NCI-H1105 treated with DMSO at 0.1 percent for 48 hours (cell line): ENCODE results near the gene FRMD7.
"Not testable (repeated sequence)": the region's sequence is repeated elsewhere in the genome, so short reads cannot be mapped to it uniquely, and the experiment has no call there.

Source experiments
- DNase-seq: peaks from one replicate; lab custom pipeline; 2025; lab: John Stamatoyannopoulos, UW

FRMD7 gene

DNA sequence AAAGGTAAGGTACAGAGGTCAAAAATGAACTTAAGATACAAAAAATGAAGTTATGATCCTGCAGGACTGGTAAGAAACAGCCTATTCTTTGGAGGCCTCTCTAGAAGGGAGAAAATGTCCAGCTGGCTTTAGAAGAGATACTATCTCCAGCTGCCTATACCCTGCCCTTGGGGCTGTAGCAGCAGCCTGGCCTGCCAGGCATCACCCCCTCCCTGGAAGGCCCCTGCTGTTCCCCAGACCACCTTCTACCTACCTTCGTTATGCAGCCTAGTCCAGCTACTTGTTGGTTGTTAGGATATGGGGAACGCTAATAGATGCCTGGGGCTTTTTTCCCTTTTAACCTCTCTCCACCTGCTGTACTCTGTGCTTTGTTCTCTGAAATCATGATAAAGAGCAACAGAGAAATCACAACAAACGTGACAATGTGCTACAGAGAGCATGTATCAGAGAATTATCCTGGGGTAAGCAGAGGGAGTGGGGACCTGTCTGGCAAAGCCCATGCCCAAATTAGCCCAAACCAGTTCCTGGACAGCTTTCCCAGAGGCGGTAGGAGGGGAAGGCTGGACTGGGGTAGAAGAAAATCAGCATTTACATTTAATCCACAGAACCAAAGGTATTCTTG lies 34.5 kb downstream of the FRMD7 start:
- DNase-seq = no peak

DNA sequence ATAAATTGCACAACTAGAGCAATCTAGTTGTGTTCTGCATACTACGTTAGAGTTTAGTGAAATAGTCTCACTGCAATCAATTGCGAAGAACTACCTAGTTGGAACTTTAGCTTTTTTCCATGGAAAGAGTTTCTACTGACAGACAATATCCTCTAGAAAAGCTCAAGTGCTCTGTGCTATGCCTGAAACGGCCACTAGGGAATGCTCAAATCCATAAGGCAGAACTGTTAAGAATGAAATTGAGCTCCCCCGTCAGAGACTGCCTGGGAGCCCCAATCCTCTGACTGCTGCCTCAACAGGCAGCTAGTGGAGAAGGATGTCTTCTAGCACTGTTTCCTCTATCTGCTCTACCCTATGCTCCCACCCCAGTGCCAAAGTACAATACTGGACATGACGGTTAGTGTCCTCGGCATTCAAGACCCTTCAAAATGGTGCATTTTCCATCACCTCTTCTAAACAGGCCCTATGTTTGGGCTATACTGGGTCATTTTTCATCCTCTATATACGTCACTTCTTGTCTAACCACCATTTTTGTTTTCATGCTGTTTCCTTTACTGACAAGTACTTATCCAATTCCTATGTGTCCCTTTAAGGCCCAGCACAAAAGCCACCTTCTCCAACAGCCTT lies 35.3 kb downstream of the FRMD7 start:
- DNase-seq = peak; percentile 21

DNA sequence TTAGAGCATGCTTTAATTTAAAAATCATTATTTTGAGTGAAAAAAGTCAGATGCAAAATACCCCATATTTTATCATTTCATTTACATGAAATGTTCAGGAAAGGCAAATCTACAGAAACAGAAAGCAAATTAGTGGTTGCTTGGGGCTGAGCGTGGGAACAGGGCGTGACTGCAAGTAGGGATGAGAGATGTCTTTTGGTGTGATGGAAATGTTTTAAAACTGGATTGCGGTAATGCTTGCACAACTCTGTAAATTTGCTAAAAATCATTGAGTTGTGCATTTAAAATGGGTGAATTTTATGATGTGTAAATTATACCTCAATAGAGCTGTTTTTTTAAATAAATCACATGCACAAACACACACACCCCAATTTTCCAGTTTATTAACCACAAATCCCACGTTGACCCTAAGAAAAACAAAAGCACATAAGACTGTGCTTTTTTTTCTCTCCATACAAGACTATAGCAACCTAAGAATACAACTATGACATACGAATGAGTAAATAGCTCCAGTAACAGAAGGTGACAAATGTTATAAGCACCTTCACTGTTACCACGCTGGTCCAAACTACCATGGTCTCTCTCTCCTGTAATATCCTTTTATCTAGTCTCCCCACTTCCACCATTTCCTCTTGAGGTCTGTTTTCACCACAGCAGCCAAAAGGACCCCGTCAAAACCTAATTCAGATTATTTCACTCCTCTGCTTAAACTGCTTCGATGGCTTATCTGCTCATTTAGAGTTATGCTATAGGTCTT lies 37.2 kb downstream of the FRMD7 start:
- no peak for DNase-seq

DNA sequence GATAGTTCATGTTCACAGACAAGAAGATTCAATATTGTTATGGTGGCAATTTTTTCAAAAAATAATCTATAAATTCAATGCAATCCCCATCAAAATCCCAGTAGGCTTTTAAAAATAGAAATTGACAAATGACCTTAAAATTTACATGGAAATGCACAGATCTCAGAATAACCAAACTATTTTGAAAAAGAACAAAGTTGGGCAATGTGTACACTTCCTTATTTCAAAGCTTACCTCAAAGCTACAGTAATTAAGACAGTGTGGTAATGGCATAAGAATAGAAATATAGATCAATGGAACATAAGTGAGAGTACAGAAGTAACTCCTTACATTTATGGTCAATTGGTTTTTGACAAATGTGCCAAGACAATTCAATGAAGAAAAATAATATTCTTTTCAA lies 39.0 kb downstream of the FRMD7 start:
- no peak for DNase-seq

DNA sequence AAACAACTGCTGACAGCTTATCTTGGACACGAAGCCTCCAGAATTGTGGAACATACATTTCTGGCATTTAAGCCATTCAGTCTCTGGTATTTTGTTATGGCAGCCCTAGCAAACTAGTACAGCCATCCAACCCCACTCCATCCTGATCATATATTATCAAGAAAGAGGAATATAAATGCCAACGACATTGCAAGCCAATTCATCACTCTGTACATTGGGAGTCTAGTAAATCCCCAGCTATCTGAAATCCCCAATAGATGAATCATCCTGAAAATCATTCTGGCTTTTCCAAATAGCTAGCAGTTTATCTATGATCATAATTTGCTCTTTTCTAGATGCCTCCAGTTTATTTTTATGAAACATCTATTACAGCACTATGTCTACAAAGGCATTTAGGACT lies 41.1 kb downstream of the FRMD7 start:
- DNase-seq = no peak

DNA sequence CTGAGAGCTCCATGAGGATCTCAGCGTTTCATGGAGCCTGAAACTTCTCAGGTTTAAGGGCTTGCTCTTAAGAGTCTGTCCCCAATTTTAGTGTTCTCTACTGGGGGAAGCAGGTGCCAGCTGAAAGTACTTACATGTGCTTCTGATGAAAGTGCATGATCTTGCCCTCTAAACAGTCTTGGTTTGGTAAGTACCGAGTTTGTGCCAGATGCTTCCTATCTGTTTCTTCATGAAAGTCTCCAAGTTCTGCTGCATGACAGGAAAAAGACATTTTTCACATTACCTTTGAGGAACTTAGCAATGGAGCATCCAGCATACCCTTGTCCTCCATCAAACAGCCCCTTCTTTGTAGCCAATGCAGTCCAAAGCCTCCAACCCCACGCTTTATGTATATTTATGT lies 42.0 kb downstream of the FRMD7 start:
- DNase-seq = no peak

DNA sequence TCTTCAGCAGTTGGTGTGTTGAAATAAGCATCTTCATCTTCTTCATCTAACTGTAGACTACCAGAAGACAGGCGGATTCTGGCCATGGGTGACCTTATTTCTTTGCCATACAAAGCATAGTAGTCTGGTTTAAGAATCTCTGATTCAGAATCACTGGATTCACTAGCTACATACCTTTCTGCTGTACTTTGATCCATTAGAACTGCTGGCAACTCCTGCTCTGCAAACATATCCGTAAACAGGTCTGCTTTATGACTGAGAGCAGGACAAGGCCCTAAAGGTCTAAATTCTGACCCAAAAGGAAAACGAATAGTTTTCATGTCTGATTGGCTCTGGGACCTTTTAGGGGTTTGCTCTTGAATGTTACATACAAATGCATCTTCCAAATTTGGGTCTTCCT lies 49.9 kb downstream of the FRMD7 start:
- DNase-seq = no peak

DNA sequence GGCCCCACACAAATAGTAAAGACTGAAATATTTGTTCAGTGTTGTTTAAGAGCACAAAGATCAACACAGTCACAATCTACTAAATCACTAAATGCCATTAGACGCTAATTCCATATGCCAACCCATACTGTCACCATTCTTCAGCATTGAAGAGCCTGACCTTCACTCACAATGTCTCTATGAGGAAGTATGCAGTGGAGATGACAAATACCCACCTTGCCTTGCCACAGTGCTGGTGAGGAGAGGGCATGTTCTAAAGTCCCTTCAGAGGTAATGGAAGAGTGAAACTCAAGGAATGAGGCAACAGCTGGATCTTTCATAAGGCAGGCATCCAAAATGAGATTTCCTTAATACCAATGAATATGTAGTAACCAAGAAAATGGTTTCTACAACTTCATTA lies 50.4 kb downstream of the FRMD7 start:
- DNase-seq = no peak

DNA sequence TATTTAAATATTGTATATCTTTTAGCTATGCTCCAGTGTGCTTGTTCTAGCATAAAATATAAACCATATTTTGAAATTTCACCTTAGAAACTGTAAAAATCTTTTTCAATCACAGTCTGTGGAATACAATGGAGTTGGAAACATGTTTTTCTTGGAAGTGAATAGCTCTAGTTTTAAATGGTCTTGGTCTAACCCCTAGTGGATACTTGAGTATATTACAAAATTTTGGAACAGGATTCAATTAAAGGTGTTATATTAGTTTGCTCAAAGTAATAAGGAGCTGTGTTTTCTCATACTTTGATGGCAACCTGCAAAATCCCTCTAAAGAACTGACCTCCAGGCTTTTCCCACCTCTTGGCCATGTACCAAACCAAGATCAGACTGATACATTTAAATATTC lies 56.6 kb downstream of the FRMD7 start:
- peak; percentile 35 for DNase-seq

DNA sequence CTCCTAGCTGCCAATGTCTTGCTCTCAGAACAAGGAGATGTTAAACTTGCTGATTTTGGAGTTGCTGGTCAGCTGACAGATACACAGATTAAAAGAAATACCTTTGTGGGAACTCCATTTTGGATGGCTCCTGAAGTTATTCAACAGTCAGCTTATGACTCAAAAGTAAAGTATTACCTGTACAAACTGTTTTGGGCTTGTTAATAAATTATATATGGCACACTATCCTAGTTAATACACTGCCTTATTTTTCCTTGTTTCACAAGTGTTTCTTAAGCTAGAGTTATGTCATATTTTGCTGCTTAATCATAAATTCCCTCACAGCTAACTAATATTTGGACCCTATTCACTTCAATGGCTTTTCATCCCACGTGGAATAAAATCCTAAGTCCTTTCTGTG lies 59.4 kb downstream of the FRMD7 start:
- DNase-seq = no peak

DNA sequence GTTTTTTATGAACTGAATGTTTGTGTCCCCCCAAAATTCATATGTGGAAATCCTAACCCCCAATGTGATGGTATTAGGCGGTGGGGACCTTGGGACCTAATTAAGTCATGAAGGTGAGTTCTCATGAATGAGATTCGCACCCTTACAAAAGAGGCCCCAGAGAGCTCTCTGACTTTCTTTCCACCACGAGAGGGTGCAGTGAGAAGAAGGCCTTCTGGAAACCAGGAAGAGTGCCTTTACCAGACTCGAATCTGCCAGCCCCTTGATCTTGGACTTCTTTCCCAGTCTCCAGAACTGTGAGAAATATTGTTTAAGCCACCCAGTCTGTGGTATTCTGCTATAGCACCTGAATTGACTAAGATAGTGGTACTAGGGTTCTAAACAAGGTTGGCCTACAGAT lies 64.0 kb downstream of the FRMD7 start:
- no peak for DNase-seq

DNA sequence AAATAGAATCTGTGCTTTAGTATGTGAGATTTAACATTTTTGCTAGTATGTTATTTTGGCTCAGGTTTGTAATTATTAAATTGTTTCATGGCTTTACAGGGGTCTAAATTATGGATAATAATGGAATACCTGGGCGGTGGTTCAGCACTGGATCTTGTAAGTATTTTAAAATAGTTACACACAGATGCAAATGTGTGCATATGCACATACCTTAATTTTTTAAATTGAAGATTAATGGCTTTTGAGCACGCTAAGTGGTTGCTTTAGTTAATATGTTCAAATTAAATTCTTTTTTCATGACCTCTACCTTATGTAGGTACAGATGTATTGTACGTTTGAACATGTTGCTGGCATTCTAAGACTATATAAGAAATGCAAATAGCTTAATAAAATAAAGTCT lies 64.5 kb downstream of the FRMD7 start:
- DNase-seq = no peak

DNA sequence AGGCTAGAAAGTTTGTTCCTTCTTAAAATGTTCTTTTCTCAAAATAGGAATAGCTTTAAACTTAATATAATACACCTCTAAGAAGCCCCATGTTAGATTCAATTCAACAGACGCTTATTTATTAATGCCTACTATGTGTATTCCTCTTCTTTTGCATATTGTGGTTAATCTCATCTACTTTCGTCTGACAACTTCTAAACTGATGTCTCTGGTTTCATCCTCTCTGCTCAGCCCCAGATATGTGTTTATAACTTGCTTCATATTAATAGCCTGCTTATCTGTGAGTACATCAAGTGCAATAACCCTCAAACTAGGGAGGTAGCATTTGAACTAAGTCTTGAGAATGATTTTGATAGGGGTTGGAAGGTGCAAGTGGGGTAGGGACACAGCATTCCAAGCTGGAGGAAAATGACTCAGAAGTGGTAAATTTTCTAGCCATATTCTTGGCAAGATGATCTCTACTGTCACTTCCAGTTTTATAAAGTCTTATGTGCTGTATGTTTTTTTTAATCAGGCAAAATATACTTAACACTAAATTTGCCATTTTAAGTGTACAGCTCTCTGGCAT lies 67.8 kb downstream of the FRMD7 start:
- no peak for DNase-seq

DNA sequence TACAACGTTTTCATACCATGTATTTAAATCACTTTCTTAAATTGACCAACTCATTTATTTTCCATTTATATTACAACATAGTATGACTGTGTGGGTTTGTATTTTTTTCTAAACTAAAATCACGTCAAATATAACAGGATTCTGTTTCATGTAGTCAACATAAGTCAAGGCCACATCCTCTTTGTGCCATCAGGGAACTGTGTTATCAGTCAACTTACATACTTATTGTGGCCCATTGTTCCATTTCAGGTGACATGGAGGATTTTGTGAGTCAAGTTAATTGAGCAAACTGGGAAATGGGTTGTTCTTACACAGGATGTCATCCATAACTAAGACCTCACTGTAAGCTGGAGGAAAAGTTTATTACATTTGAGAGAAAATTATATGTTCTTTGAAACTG lies 68.8 kb downstream of the FRMD7 start:
- no peak for DNase-seq

DNA sequence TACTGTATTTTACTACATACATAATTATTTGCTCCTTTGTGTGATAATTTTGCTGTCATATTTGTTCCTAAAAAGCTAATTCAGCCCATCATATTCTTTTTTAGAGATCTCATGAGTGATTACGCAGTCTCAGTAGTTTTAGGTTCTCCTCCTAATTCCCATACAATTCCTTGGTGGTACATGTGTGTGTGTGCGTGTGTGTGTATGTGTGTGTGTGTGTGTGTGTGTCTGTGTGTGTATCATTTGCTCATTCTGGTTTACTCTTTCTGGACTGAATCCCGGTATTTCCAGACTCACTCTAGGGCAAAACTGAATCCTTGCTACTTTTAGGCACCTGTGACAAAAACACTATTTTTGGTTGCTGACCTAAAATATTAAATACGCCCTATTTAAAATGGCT lies 69.8 kb downstream of the FRMD7 start:
- no peak for DNase-seq

DNA sequence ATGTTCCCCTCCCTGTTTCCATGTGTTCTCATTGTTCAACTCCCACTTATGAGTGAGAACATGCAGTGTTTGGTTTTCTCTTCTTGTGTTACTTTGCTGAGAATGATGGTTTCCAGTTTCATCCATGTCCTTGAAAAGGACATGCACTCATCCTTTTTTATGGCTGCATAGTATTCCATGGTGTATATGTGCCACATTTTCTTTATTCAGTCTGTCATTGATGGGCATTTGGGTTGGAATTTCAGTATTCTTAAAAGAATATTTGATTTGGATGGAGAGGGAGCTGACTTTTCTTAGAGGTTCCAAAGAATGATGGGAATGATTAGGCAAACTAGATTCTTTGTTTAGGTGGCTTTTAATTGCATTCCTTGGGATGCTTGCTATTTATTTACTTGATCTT lies 76.0 kb downstream of the FRMD7 start:
- not testable (repeated sequence) for DNase-seq

DNA sequence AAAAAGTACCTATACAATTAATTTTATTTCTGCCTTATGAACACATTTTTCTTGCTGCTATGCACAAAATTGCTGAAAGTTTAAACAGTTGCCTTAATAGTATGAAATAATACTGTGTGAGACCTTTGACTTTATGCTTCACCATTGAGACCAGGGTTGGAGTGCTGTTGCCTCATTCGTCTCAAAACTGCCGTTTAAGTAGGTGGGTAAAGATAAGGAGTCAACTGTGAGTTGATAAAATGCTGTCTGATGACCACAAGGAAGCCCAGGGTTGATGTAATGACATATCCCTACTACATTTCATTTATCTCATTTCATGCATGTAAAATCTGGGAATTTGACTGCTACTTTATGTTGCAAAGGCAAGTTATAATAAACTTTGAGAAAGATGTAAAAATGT lies 81.3 kb downstream of the FRMD7 start:
- no peak for DNase-seq

DNA sequence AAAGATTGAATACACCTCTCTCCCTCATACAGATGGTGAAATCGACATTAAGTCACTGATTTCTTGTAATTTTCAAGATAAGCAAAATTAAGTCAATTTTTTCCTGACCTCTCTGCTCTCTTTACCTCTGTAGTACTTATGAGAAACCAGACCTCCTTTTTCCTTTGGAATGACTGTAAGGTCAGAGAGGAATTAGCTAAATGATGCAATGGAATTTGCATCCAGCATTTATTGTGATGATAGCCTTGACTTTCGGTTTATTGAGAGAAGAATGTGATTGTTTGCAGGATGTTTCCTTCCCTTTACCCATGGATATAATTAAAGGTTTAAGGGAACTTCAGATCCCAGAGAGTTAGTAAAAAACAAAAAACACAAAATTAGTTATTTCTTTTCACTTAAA lies 82.4 kb downstream of the FRMD7 start:
- DNase-seq = no peak

DNA sequence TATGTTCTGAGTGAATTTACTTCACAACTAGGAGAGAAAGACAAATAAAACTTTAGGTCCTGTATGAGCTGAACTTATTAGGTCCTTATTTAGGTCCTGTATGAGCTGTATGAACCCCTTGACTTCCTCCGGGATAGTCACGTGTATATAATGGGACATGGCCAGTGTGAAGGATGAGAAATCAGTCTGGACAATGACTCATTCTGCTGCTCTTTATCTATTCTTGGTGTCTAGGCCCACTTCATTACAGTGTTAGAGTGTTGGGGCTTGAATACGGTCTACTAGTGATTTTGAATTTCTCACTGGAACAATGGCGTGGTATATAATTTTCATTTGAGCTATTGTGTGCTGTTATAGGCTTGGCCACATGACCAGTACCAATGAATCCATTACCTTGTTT lies 82.9 kb downstream of the FRMD7 start:
- DNase-seq = no peak

DNA sequence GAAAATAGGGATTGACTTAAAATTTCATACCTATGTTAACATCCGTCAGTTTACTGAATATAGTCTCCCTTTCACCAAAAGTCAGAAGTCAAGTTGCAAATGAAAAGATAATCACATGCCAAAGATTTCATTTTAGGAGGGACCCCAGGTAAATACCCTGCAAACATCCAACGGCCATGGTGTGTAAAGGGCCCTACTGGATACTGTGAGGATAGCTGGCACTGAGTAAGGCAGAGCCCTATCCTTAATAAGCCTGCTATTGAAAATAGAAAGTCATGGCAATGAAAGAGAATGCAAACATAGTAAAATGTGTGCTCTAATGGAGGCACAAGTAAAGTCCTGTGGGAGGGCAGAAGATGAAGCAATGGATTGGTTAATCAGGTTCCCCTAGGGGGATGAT lies 83.8 kb downstream of the FRMD7 start:
- DNase-seq = no peak

DNA sequence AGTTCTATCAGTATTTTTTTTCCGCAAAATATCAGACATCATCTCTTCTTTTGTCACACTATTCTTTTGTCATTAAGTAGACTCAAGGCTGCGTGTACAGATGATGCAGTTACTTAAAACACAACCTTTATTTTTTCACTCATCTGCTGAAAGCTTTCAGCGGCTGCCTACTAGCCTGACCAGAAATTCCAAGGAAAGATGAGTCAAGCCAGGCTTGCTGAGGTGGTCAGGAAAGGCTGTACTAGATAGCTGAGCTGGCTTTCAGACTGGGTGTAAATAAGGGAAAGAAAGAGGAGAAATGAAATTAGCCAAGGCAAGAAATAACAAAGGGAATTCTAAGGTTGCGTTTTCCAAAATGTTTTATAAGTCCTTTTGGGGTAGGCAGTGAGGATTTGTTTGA lies 86.8 kb downstream of the FRMD7 start:
- DNase-seq = no peak

DNA sequence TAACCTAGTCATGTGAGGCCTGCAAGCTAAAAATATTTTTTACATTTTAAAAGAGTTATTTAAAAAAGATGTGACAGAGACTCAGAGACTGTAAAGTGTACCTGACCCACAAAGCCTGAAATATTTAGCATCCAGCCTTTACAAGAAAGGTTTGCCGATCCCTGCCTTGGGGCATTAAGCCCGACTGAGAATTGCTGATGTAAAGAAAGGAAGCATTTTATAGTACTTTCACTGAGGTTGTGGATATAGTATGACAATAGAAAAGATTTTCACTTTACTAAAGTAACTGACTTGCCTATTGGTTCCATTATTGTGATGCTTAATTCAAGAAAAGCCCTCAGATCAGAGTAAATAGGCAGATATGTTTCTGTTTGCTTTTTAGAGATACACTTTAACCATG lies 87.8 kb downstream of the FRMD7 start:
- no peak for DNase-seq

DNA sequence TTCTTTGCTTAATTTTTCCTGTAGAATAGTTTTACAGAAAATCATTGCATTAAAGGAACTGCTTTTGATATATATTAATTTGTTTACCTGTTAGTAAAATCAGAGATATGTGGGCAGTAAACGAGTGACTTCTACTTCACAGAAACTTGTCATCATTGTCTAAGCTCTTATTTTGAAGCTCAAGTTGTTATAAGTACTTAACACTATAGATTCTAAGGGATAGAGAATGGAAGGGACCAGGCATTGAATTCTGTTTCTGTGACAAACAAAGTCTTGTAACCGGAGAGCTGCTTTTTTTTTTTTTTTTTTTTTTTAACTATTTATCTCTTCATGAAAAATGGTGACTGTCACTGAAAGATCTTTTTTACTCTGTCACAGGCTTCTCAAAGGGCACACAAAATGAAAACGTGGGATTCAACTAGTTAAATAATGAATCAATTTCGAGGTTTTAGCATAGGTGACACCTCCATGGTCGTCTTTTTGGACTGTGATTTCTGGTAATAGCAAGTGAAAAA lies 90.3 kb downstream of the FRMD7 start:
- no peak for DNase-seq
